SK-N-SH treated with all-trans-retinoic acid at 6 μM for 48 hours (cell line): ENCODE data around the gene WNT3.

Source experiments
- ATAC-seq: fragments of 200-7000 bp; cut with Tn5 transposase; 3 replicates; pipeline ENCODE4 v1.9.1; 2020; ENCODE audit warnings: mild to moderate bottlenecking, moderate library complexity
- BACH2 ChIP-seq: fragments of 250-450 bp; sonication (Bioruptor Pico); IDR thresholded peaks from 2 replicates; pipeline ENCODE4 v1.9.0; 2021; ENCODE audit warnings: mild to moderate bottlenecking, borderline replicate concordance
- CREB5 ChIP-seq: fragments of 250-450 bp; sonication (Bioruptor Pico); IDR thresholded peaks from 2 replicates; pipeline ENCODE4 v1.5.1; 2020; ENCODE audit warnings: low read depth, mild to moderate bottlenecking, moderate library complexity
- CSDC2 ChIP-seq: fragments of 250-450 bp; sonication (Bioruptor Pico); IDR thresholded peaks from 2 replicates; pipeline ENCODE4 v1.5.0; 2020; ENCODE audit warnings: mild to moderate bottlenecking, moderate library complexity
- CSRNP3 ChIP-seq: fragments of 250-450 bp; sonication (Bioruptor Pico); IDR thresholded peaks from 2 replicates; pipeline ENCODE4 v1.5.1; 2021; ENCODE audit warnings: mild to moderate bottlenecking, moderate library complexity
- ESRRG ChIP-seq: fragments of 250-450 bp; sonication (Bioruptor Pico); IDR thresholded peaks from 2 replicates; pipeline ENCODE4 v1.6.1; 2021; ENCODE audit warnings: mild to moderate bottlenecking
- GLIS3 ChIP-seq: fragments of 250-450 bp; sonication (Bioruptor Pico); IDR thresholded peaks from 2 replicates; pipeline ENCODE4 v1.5.0; 2020; ENCODE audit warnings: mild to moderate bottlenecking, moderate library complexity
- ISL1 ChIP-seq: fragments of 250-450 bp; sonication (Bioruptor Pico); IDR thresholded peaks from 2 replicates; pipeline ENCODE4 v2.1.2; 2022; ENCODE audit warnings: mild to moderate bottlenecking, moderate library complexity
- OSR1 ChIP-seq: fragments of 250-450 bp; sonication (Bioruptor Pico); IDR thresholded peaks from 2 replicates; pipeline ENCODE4 v1.8.0; 2022; ENCODE audit warnings: moderate library complexity, mild to moderate bottlenecking, inconsistent platforms
- PATZ1 ChIP-seq: fragments of 250-450 bp; sonication (Bioruptor Pico); IDR thresholded peaks from 2 replicates; pipeline ENCODE4 v1.8.0; 2020; ENCODE audit warnings: mild to moderate bottlenecking, moderate library complexity, borderline replicate concordance
- PPARA ChIP-seq: fragments of 250-450 bp; sonication (Bioruptor Pico); IDR thresholded peaks from 2 replicates; pipeline ENCODE4 v1.5.0; 2020; ENCODE audit warnings: mild to moderate bottlenecking, borderline replicate concordance
- RARB ChIP-seq: fragments of 250-450 bp; sonication (Bioruptor Pico); IDR thresholded peaks from 2 replicates; pipeline ENCODE4 v1.8.0; 2021; ENCODE audit warnings: mild to moderate bottlenecking, moderate library complexity
- SNAI2 ChIP-seq: fragments of 250-450 bp; sonication (Bioruptor Pico); IDR thresholded peaks from 2 replicates; pipeline ENCODE4 v1.5.0; 2020; ENCODE audit warnings: mild to moderate bottlenecking, moderate library complexity
- TCF4 ChIP-seq: fragments of 250-450 bp; sonication (Bioruptor Pico); IDR thresholded peaks from 2 replicates; pipeline ENCODE4 v1.8.0; 2021; ENCODE audit warnings: mild to moderate bottlenecking, moderate library complexity, borderline replicate concordance
- TOX ChIP-seq: fragments of 250-450 bp; sonication (Bioruptor Pico); IDR thresholded peaks from 2 replicates; pipeline ENCODE4 v1.8.0; 2021; ENCODE audit warnings: mild to moderate bottlenecking, moderate library complexity, borderline replicate concordance
- TSHZ2 ChIP-seq: fragments of 250-450 bp; sonication (Bioruptor Pico); IDR thresholded peaks from 2 replicates; pipeline ENCODE4 v1.5.0; 2020; ENCODE audit warnings: mild to moderate bottlenecking, moderate library complexity
- ZFP3 ChIP-seq: fragments of 250-450 bp; sonication (Bioruptor Pico); IDR thresholded peaks from 2 replicates; pipeline ENCODE4 v1.5.0; 2020; ENCODE audit warnings: mild to moderate bottlenecking, moderate library complexity
- ZFP30 ChIP-seq: fragments of 450-650 bp; formaldehyde crosslinking; IDR thresholded peaks from 2 replicates; pipeline ENCODE4 v1.5.0; 2022; ENCODE audit warnings: mild to moderate bottlenecking, moderate library complexity
- ZNF565 ChIP-seq: fragments of 450-650 bp; formaldehyde crosslinking; conservative IDR thresholded peaks from 2 replicates; pipeline ENCODE4 v1.5.0; 2020; ENCODE audit warnings: low read depth, mild to moderate bottlenecking, moderate library complexity
- ZNF70 ChIP-seq: fragments of 450-650 bp; formaldehyde crosslinking; IDR thresholded peaks from 2 replicates; pipeline ENCODE4 v1.5.0; 2020; ENCODE audit warnings: mild to moderate bottlenecking, moderate library complexity
- ZNF8 ChIP-seq: fragments of 450-650 bp; formaldehyde crosslinking; IDR thresholded peaks from 2 replicates; pipeline ENCODE4 v1.5.0; 2020; ENCODE audit warnings: mild to moderate bottlenecking, moderate library complexity

WNT3 gene

GRCh38 chr17:46730679-46731078 is 87.8 kb downstream of the WNT3 start (continued):
- no peak for TF ChIP-seq TSHZ2 (CRISPR knock-in tag)
- TF ChIP-seq OSR1 (CRISPR knock-in tag) = no peak
- no peak for TF ChIP-seq PATZ1 (CRISPR knock-in tag)
- no peak for TF ChIP-seq TCF4 (CRISPR knock-in tag)
- no peak for TF ChIP-seq ISL1 (CRISPR knock-in tag)
- no peak for TF ChIP-seq ESRRG (CRISPR knock-in tag)
- no peak for TF ChIP-seq ZNF8
- no peak for TF ChIP-seq CSDC2 (CRISPR knock-in tag)
- TF ChIP-seq CREB5 (CRISPR knock-in tag) = no peak

- TF ChIP-seq ZFP3 (CRISPR knock-in tag) = no peak
- TF ChIP-seq ZFP30 (CRISPR knock-in tag) = no peak
- no peak for TF ChIP-seq TSHZ2 (CRISPR knock-in tag)
- no peak for TF ChIP-seq SNAI2
- TF ChIP-seq RARB (CRISPR knock-in tag) = no peak
- no peak for TF ChIP-seq GLIS3 (CRISPR knock-in tag)
- TF ChIP-seq ZNF565 = no peak
- no peak for TF ChIP-seq ESRRG (CRISPR knock-in tag)
- TF ChIP-seq BACH2 (CRISPR knock-in tag) = no peak
- no peak for TF ChIP-seq CREB5 (CRISPR knock-in tag)
- no peak for TF ChIP-seq CSRNP3 (CRISPR knock-in tag)
- TF ChIP-seq PPARA = no peak
- TF ChIP-seq ZNF70 (CRISPR knock-in tag) = no peak
- TF ChIP-seq TOX (CRISPR knock-in tag) = no peak
- TF ChIP-seq TCF4 (CRISPR knock-in tag) = no peak
- no peak for TF ChIP-seq ZNF8
- TF ChIP-seq, all 23 proteins: peak for 0
- no peak for ATAC-seq
Measured at GRCh38 chr17:46730026-46730425, 88.5 kb downstream of the WNT3 start.
